Chondrocyte (in vitro differentiated cells): ENCODE results near the gene UBE2H. TPM values are rescaled to one million over a fixed set of nuclear protein-coding genes. Genes with fewer than 3 reads are reported as not detected.
"Not testable (repeated sequence)": the region's sequence is repeated elsewhere in the genome, so short reads cannot be mapped to it uniquely, and the experiment has no call there.

Experiments
- DNase-seq: peaks from one replicate; pipeline ENCODE4 v3.0.0; 2021; ENCODE audit warnings: mixed read lengths, low spot score
- H3K27ac Mint-ChIP-seq: one replicate; pipeline ENCODE4 v1.8.0; 2021; ENCODE audit warnings: mild to moderate bottlenecking, moderate library complexity, mixed read lengths; ENCODE audit not compliant: unreplicated experiment
- H3K27me3 Mint-ChIP-seq: 2 replicates; pipeline ENCODE4 v1.8.0; 2021; ENCODE audit warnings: low read depth, mixed read lengths
- H3K36me3 Mint-ChIP-seq: 2 replicates; pipeline ENCODE4 v1.8.0; 2021; ENCODE audit warnings: low read depth, mixed read lengths
- H3K4me1 Mint-ChIP-seq: 2 replicates; pipeline ENCODE4 v1.8.0; 2021; ENCODE audit warnings: low read depth, mild to moderate bottlenecking, mixed read lengths
- H3K4me3 Mint-ChIP-seq: one replicate; pipeline ENCODE4 v1.8.0; 2021; ENCODE audit warnings: mild to moderate bottlenecking, moderate library complexity, mixed read lengths; ENCODE audit not compliant: unreplicated experiment
- H3K9me3 Mint-ChIP-seq: 2 replicates; pipeline ENCODE4 v1.8.0; 2021; ENCODE audit warnings: low read depth, mixed read lengths
- CTCF ChIP-seq: fragments of 200-600 bp; sonication (generic); IDR thresholded peaks from 2 replicates; pipeline ENCODE4 v1.5.0; 2021; ENCODE audit warnings: antibody characterized with exemption, mild to moderate bottlenecking, moderate library complexity
- total RNA-seq: library from RNA; stranded (reverse); gene quantifications from 3 replicates; pipeline ENCODE4 v1.2.1, GENCODE V29; 2021

The UBE2H gene
- total RNA-seq, 1 donor from 2014 or later, result 167 TPM

GRCh38 chr7:129896568-129897382 is 56.0 kb downstream of the UBE2H start:
- Mint-ChIP-seq H3K4me3 (no peak overlapping the region), H3K27ac (peak overlapping the region; percentile 50), H3K4me1 (peaks cover 57% of the 10 kb centered on the region), H3K36me3 (peaks cover 16% of the 10 kb centered on the region), H3K9me3 (no peaks in the 10 kb centered on the region), H3K27me3 (no peaks in the 10 kb centered on the region)
- no peak for DNase-seq
- no peak for TF ChIP-seq CTCF

GRCh38 chr7:129894184-129894583 is 58.6 kb downstream of the UBE2H start:
- not testable (repeated sequence) for H3K9me3 Mint-ChIP-seq, H3K27me3 Mint-ChIP-seq, H3K36me3 Mint-ChIP-seq, H3K4me3 Mint-ChIP-seq, H3K27ac Mint-ChIP-seq, DNase-seq
- H3K4me1 Mint-ChIP-seq, result peaks cover 52% of the 10 kb centered on the region

DNA sequence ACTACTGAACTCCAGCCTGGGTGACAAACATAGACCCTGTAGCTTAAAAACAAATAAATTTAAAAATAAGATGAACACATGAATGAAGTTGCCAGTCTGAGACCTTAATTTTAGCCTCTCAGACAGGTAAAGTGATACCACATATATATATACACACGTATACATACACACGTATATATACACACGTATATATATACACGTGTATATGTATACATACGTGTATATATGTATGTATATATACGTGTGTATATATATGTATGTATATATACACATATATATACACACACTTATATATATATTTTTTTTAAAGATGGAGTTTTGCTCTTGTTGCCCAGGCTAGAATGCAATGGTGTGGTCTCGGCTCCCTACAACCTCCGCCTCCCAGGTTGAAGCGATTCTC is 62.7 kb downstream of the UBE2H start:
- no peak overlapping the region for H3K4me3 Mint-ChIP-seq
- no peak overlapping the region for H3K27ac Mint-ChIP-seq
- H3K27me3 Mint-ChIP-seq, result no peaks in the 10 kb centered on the region
- no peaks in the 10 kb centered on the region for H3K9me3 Mint-ChIP-seq
- H3K36me3 Mint-ChIP-seq, result peaks cover 7% of the 10 kb centered on the region
- TF ChIP-seq CTCF, result no peak
- H3K4me1 Mint-ChIP-seq, result peaks cover 48% of the 10 kb centered on the region
- DNase-seq, result no peak

DNA sequence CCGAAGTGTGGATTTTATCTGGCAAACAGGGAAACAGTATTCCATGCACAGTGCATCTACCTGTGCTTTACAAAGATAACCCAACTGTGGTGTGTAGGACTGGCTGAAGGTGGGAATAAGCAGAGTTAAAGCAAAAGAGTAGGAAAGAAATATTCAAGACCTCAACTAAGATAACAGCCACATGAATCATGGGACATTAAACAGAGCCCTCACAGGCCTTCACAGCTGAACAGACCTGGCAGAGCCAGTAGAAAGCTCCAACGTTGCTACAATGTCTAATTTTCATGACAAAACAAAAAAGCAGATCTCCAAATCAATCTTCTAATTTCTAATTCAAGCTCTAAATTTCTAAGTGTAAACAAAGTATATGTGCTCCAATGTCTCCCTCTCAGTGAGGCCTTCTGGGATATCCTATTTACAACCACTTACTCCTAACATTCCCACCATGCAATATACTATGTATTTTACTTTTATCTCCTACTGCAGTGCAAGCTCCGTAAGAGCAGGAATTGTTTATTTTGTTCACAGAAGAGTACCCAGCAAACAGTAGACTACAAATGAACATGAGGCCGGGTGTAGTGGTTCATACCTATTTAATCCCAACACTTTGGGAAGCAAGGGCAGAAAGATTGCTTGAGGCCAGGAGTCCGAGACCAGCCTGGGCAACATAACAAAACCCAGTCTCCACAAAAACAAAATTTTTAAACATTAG is 63.5 kb downstream of the UBE2H start:
- H3K4me1 Mint-ChIP-seq, result peaks cover 49% of the 10 kb centered on the region
- peak overlapping the region; percentile 71 for H3K27ac Mint-ChIP-seq
- H3K4me3 Mint-ChIP-seq, result no peak overlapping the region
- TF ChIP-seq CTCF, result no peak
- peaks cover 7% of the 10 kb centered on the region for H3K36me3 Mint-ChIP-seq
- no peak for DNase-seq
- H3K27me3 Mint-ChIP-seq, result no peaks in the 10 kb centered on the region
- no peaks in the 10 kb centered on the region for H3K9me3 Mint-ChIP-seq

GRCh38 chr7:129887865-129888264 is 64.9 kb downstream of the UBE2H start:
- peaks cover 9% of the 10 kb centered on the region for H3K36me3 Mint-ChIP-seq
- no peaks in the 10 kb centered on the region for H3K9me3 Mint-ChIP-seq

More at GRCh38 chr7:129887865-129888264, 64.9 kb downstream of the UBE2H start:
- DNase-seq, result no peak
- no peaks in the 10 kb centered on the region for H3K27me3 Mint-ChIP-seq
- no peak overlapping the region for H3K4me3 Mint-ChIP-seq
- H3K4me1 Mint-ChIP-seq, result peaks cover 48% of the 10 kb centered on the region
- no peak for TF ChIP-seq CTCF
- peak overlapping the region; percentile 74 for H3K27ac Mint-ChIP-seq
